ENCODE results near the gene CLMN.

The CLMN gene

DNA sequence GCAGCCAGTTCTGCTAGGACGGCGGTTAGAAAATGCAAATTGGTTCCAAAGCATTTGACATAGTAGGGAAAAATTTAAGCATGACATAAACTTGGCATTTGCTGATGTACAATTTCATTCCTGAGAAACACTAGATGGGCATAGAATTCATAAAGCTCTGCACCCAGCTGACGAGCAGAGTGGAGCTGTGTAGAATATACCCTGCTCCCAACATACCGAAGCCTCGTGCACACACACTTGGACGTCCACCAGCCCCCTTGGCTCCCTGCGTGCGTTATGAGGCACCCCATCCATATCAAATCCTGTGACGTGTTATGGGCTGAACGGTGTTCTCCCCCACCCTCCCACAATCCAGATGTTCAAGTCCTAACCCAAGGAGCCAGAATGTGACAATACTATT, 65.4 kb downstream of the CLMN start:
- TF ChIP-seq, protein P1, sequence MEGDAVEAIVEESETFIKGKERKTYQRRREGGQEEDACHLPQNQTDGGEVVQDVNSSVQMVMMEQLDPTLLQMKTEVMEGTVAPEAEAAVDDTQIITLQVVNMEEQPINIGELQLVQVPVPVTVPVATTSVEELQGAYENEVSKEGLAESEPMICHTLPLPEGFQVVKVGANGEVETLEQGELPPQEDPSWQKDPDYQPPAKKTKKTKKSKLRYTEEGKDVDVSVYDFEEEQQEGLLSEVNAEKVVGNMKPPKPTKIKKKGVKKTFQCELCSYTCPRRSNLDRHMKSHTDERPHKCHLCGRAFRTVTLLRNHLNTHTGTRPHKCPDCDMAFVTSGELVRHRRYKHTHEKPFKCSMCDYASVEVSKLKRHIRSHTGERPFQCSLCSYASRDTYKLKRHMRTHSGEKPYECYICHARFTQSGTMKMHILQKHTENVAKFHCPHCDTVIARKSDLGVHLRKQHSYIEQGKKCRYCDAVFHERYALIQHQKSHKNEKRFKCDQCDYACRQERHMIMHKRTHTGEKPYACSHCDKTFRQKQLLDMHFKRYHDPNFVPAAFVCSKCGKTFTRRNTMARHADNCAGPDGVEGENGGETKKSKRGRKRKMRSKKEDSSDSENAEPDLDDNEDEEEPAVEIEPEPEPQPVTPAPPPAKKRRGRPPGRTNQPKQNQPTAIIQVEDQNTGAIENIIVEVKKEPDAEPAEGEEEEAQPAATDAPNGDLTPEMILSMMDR (IDR thresholded peaks at IDR 0.05; ENCODE audit: low read depth, low read length) = no peak
- Histone ChIP-seq H3K27ac (no peak overlapping the region), H3K9me3 (ENCODE audit: severe bottlenecking) (no peaks in the 10 kb centered on the region), H3K4me3 (ENCODE audit: low read depth, low read length) (no peak overlapping the region), H3K27me3 (ENCODE audit: insufficient read depth, low read depth, severe bottlenecking) (no peaks in the 10 kb centered on the region), H3K36me3 (no peaks in the 10 kb centered on the region)
- no peak for DNase-seq

DNA sequence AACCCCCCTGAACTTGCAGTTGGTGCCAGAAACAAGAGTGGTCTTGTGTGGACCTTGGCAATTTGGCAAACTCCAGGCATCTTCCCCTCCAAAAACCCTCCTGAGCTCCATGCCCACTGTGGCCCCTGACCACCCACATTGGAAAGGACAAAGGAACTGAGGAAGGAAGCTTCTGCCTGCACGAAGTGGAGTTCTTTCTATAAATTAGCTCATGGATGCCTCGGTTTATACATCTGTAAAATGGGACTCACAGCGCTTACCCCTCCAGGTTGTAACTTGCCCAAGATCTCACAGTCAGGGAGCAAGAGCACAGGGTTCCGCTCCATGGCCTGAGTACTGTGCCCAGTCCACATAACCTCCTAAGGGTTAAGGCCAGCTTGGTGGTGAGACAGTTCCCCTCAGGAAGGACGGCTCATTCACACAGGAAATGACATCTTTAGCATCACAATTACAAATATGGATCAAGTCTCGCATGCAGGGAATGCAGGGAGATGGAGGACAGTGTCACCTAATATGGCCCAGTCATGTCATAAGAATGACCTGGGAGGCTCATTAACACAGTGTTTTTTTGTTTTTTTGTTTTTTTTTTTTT, 66.6 kb downstream of the CLMN start:
- H3K27me3 ChIP-seq (ENCODE audit: insufficient read depth, low read depth, severe bottlenecking) = no peaks in the 10 kb centered on the region
- no peak overlapping the region for H3K27ac ChIP-seq
- TF ChIP-seq, protein P1 (IDR thresholded peaks at IDR 0.05; ENCODE audit: low read depth, low read length) = no peak
- H3K9me3 ChIP-seq (ENCODE audit: severe bottlenecking) = no peaks in the 10 kb centered on the region
- H3K36me3 ChIP-seq = no peaks in the 10 kb centered on the region
- H3K4me3 ChIP-seq (ENCODE audit: low read depth, low read length) = no peak overlapping the region
- no peak for DNase-seq

DNA sequence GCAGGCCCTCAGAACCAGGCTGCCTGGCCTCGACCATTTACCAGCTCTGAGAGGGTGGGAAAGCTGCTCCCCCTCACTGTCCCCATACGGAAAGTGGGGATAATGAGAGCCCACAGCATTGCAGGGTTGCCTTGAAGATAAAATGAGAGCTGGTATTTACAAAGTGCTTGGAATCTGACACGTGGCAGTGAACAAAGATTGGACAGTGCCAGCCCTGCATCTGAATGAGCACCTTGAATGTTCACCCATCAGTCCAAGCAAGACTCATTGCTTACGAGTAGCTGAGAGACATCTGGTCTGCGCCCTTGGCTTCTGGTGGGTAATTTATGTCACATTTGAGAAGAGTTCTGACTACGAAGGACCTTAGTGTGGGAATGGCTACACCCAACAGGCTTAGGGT, 67.5 kb downstream of the CLMN start:
- no peaks in the 10 kb centered on the region for H3K27me3 ChIP-seq (ENCODE audit: insufficient read depth, low read depth, severe bottlenecking)

DNA sequence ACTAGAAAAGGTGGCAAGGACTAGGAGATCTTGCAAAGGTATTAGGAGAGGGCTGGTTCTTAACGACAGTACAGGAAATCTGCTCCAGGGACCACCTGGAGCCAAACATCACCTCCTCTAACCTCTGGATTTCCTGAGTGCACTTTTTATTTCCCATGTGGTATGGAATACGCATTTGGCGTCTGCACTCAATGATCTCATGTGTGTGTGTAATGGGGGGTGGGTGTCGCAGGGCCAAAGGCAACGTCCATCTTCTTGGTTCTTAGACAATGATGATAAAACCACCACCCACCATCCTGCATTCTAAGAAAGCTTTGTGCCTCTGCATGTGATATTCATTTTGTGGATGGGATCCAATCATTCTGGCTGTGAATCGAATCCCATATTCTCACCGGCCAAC, 68.8 kb downstream of the CLMN start:
- TF ChIP-seq, protein P1 (IDR thresholded peaks at IDR 0.05; ENCODE audit: low read depth, low read length) = no peak
- Histone ChIP-seq H3K4me3 (ENCODE audit: low read depth, low read length) (no peak overlapping the region), H3K27ac (no peak overlapping the region), H3K9me3 (ENCODE audit: severe bottlenecking) (no peaks in the 10 kb centered on the region), H3K27me3 (ENCODE audit: insufficient read depth, low read depth, severe bottlenecking) (no peaks in the 10 kb centered on the region), H3K36me3 (no peaks in the 10 kb centered on the region)
- DNase-seq = no peak

More for the DNA sequence above, 67.5 kb downstream of the CLMN start:
- DNase-seq = no peak
- Histone ChIP-seq H3K9me3 (ENCODE audit: severe bottlenecking) (no peaks in the 10 kb centered on the region), H3K27ac (no peak overlapping the region), H3K36me3 (no peaks in the 10 kb centered on the region), H3K4me3 (ENCODE audit: low read depth, low read length) (no peak overlapping the region)
- TF ChIP-seq, protein P1 (IDR thresholded peaks at IDR 0.05; ENCODE audit: low read depth, low read length) = no peak

DNA sequence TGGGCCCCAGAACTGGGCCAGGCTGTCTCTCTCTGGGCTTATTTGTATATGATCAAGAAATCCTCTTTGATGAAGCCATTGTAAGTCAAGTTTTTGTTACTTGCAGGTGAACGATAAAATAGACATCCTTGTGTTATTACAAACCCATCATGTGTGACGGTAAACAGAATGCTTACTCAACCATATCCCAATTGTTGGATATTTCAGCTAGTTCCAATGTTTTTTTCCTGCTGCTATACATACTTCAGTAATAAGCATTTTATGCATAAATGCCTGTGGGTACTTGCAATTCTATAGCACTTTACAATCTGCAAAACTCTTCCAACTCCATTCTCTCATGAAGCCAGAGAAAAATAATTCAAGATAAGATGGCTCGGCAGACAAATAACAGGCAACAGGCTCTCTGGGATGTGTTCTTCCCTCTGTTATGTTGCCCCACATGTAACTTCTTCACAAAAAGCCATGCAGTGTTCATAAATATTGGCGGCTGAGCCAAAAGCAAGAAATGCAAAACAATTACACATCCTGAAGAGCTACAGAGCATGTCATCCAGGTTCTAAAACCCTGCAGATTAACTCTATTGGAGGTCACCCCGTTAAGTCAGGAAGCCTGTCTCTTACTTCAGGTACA, 69.5 kb downstream of the CLMN start:
- no peaks in the 10 kb centered on the region for H3K36me3 ChIP-seq
- no peaks in the 10 kb centered on the region for H3K27me3 ChIP-seq (ENCODE audit: insufficient read depth, low read depth, severe bottlenecking)
- no peak overlapping the region for H3K4me3 ChIP-seq (ENCODE audit: low read depth, low read length)
- no peak overlapping the region for H3K27ac ChIP-seq
- DNase-seq = no peak
- no peaks in the 10 kb centered on the region for H3K9me3 ChIP-seq (ENCODE audit: severe bottlenecking)
- TF ChIP-seq, protein P1 (IDR thresholded peaks at IDR 0.05; ENCODE audit: low read depth, low read length) = no peak

DNA sequence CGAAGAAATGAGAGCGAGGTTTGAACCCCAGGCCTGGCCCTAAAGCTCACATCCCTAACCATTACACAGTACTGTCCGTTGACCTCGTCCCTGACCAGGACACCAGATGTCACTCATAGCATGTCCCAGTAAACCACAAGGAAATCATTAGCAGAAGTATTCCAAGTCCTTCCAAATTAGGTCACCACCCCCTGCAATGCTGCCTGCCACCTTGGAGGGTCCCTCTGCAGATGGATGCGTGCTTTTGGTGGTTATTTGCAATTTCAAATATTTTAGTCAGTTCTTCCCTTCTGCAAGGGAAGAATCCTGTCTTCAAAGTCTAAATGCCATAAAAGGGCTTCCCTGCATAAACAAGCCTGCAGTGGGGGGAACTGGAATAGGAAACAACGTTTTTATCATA, 71.3 kb downstream of the CLMN start:
- Histone ChIP-seq H3K27ac (no peak overlapping the region), H3K27me3 (ENCODE audit: insufficient read depth, low read depth, severe bottlenecking) (no peaks in the 10 kb centered on the region), H3K9me3 (ENCODE audit: severe bottlenecking) (no peaks in the 10 kb centered on the region), H3K4me3 (ENCODE audit: low read depth, low read length) (no peak overlapping the region), H3K36me3 (no peaks in the 10 kb centered on the region)
- TF ChIP-seq, protein P1 (IDR thresholded peaks at IDR 0.05; ENCODE audit: low read depth, low read length) = no peak
- no peak for DNase-seq

Measured in WERI-Rb-1 (cell line).